ENCODE results near the gene NFIC.

The NFIC gene

GRCh38 chr19:3465552-3465951 is 99.2 kb downstream of the NFIC start:
- DNase-seq (ENCODE audit: low spot score) = no peak
- no peak overlapping the region for H2BK120ac ChIP-seq (ENCODE audit: low read depth, low read length)
- no peak overlapping the region for H3K23ac ChIP-seq (ENCODE audit: low read depth, low read length, poor library complexity)
- no peak overlapping the region for H3K27ac ChIP-seq (replicated peaks; ENCODE audit: low read length)
- H2BK15ac ChIP-seq (ENCODE audit: low read length) = no peak overlapping the region
- no peak overlapping the region for H2BK5ac ChIP-seq (ENCODE audit: low read length)
- no peak overlapping the region for H4K8ac ChIP-seq (ENCODE audit: low read depth, low read length)
- H3K4me2 ChIP-seq (ENCODE audit: insufficient read depth, low read length, poor library complexity, severe bottlenecking) = peak overlapping the region; percentile 25
- H3K27me3 ChIP-seq (ENCODE audit: control insufficient read depth in 3 of 3, insufficient read depth in 3 of 3, low read depth in 1 of 3, low read length in 3 of 3) = peaks cover 21 to 46% (median 22%) of the 10 kb centered on the region in 3 experiments
- no CpG with 5 or more reads among the region's 7 CpGs for WGBS, 2 donors (ENCODE audit: extremely low coverage in 2 of 2, insufficient read length in 2 of 2, insufficient replicate concordance in 1 of 2)
- no peak overlapping the region for H3K9ac ChIP-seq (ENCODE audit: low read depth, low read length, poor library complexity)
- H2AFZ ChIP-seq (ENCODE audit: low read length) = no peak overlapping the region
- no peaks in the 10 kb centered on the region for H3K79me1 ChIP-seq (ENCODE audit: low read depth, low read length)
- no peak overlapping the region for H3K4me3 ChIP-seq (ENCODE audit: low read length in 2 of 2)
- H3K18ac ChIP-seq (ENCODE audit: low read length) = no peak overlapping the region
- H3K36me3 ChIP-seq (replicated peaks in 1 of 2; ENCODE audit: control insufficient read depth in 2 of 2, insufficient read depth in 2 of 2, low read length in 2 of 2) = no peaks in the 10 kb centered on the region
- no peak overlapping the region for H4K91ac ChIP-seq (ENCODE audit: low read depth, low read length, poor library complexity)
- H3K9me3 ChIP-seq (replicated peaks in 1 of 2; ENCODE audit: control insufficient read depth in 2 of 2, insufficient read depth in 1 of 2, low read depth in 1 of 2, low read length in 2 of 2) = peaks cover 0 to 16% of the 10 kb centered on the region in 2 donors
- H3K4ac ChIP-seq (ENCODE audit: low read length) = no peak overlapping the region
- peaks cover 2 to 5% of the 10 kb centered on the region in 2 donors for H3K4me1 ChIP-seq (ENCODE audit: control insufficient read depth in 2 of 2, insufficient read depth in 1 of 2, low read depth in 1 of 2, low read length in 2 of 2)
- no peak overlapping the region for H3K14ac ChIP-seq (ENCODE audit: low read length)
- no peak overlapping the region for H2AK5ac ChIP-seq (ENCODE audit: low read depth, low read length)
- H2BK12ac ChIP-seq (ENCODE audit: low read length) = no peak overlapping the region

GRCh38 chr19:3466635-3467034 is 100.3 kb downstream of the NFIC start:
- Histone ChIP-seq H3K36me3 (replicated peaks in 1 of 2; ENCODE audit: control insufficient read depth in 2 of 2, insufficient read depth in 2 of 2, low read length in 2 of 2) (no peaks in the 10 kb centered on the region), H2BK120ac (ENCODE audit: low read depth, low read length) (no peak overlapping the region), H2BK12ac (ENCODE audit: low read length) (peak overlapping the region; percentile 58), H3K23ac (ENCODE audit: low read depth, low read length, poor library complexity) (no peak overlapping the region), H3K4ac (ENCODE audit: low read length) (no peak overlapping the region), H3K4me1 (ENCODE audit: control insufficient read depth in 2 of 2, insufficient read depth in 1 of 2, low read depth in 1 of 2, low read length in 2 of 2) (peaks cover 2 to 5% of the 10 kb centered on the region in 2 donors), H3K79me1 (ENCODE audit: low read depth, low read length) (no peaks in the 10 kb centered on the region), H3K18ac (ENCODE audit: low read length) (no peak overlapping the region), H2BK15ac (ENCODE audit: low read length) (no peak overlapping the region), H3K14ac (ENCODE audit: low read length) (no peak overlapping the region), H4K8ac (ENCODE audit: low read depth, low read length) (no peak overlapping the region), H4K91ac (ENCODE audit: low read depth, low read length, poor library complexity) (no peak overlapping the region), H3K27me3 (ENCODE audit: control insufficient read depth in 3 of 3, insufficient read depth in 3 of 3, low read depth in 1 of 3, low read length in 3 of 3) (peaks cover 21 to 46% (median 22%) of the 10 kb centered on the region in 3 experiments), H2AFZ (ENCODE audit: low read length) (no peak overlapping the region), H3K27ac (replicated peaks; ENCODE audit: low read length) (no peak overlapping the region), H2BK5ac (ENCODE audit: low read length) (no peak overlapping the region), H3K4me3 (ENCODE audit: low read length in 2 of 2) (no peak overlapping the region), H2AK5ac (ENCODE audit: low read depth, low read length) (no peak overlapping the region), H3K4me2 (ENCODE audit: insufficient read depth, low read length, poor library complexity, severe bottlenecking) (no peak overlapping the region), H3K9me3 (replicated peaks in 1 of 2; ENCODE audit: control insufficient read depth in 2 of 2, insufficient read depth in 1 of 2, low read depth in 1 of 2, low read length in 2 of 2) (peaks cover 0 to 16% of the 10 kb centered on the region in 2 donors), H3K9ac (ENCODE audit: low read depth, low read length, poor library complexity) (no peak overlapping the region)
- no CpG with 5 or more reads among the region's 9 CpGs for WGBS, 2 donors (ENCODE audit: extremely low coverage in 2 of 2, insufficient read length in 2 of 2, insufficient replicate concordance in 1 of 2)
- no peak for DNase-seq (ENCODE audit: low spot score)

- no peak overlapping the region for H3K9ac ChIP-seq (ENCODE audit: low read depth, low read length, poor library complexity)
- no peak overlapping the region for H2BK120ac ChIP-seq (ENCODE audit: low read depth, low read length)
- H2AFZ ChIP-seq (ENCODE audit: low read length) = no peak overlapping the region
- H3K9me3 ChIP-seq (replicated peaks in 1 of 2; ENCODE audit: control insufficient read depth in 2 of 2, insufficient read depth in 1 of 2, low read depth in 1 of 2, low read length in 2 of 2) = peaks cover 0 to 16% of the 10 kb centered on the region in 2 donors
- no peak overlapping the region for H3K14ac ChIP-seq (ENCODE audit: low read length)
- H2BK5ac ChIP-seq (ENCODE audit: low read length) = no peak overlapping the region
- no peak overlapping the region for H4K8ac ChIP-seq (ENCODE audit: low read depth, low read length)
- no peak overlapping the region for H4K91ac ChIP-seq (ENCODE audit: low read depth, low read length, poor library complexity)
- H2BK12ac ChIP-seq (ENCODE audit: low read length) = no peak overlapping the region
- no CpG with 5 or more reads among the region's 10 CpGs for WGBS, 2 donors (ENCODE audit: extremely low coverage in 2 of 2, insufficient read length in 2 of 2, insufficient replicate concordance in 1 of 2)
- H2AK5ac ChIP-seq (ENCODE audit: low read depth, low read length) = no peak overlapping the region
- H2BK15ac ChIP-seq (ENCODE audit: low read length) = no peak overlapping the region
- H3K27me3 ChIP-seq (ENCODE audit: control insufficient read depth in 3 of 3, insufficient read depth in 3 of 3, low read depth in 1 of 3, low read length in 3 of 3) = peaks cover 18 to 43% (median 18%) of the 10 kb centered on the region in 3 experiments
- peaks cover 2 to 5% of the 10 kb centered on the region in 2 donors for H3K4me1 ChIP-seq (ENCODE audit: control insufficient read depth in 2 of 2, insufficient read depth in 1 of 2, low read depth in 1 of 2, low read length in 2 of 2)
- no peak overlapping the region for H3K4me3 ChIP-seq (ENCODE audit: low read length in 2 of 2)
- H3K36me3 ChIP-seq (replicated peaks in 1 of 2; ENCODE audit: control insufficient read depth in 2 of 2, insufficient read depth in 2 of 2, low read length in 2 of 2) = no peaks in the 10 kb centered on the region
- H3K4ac ChIP-seq (ENCODE audit: low read length) = no peak overlapping the region
- no peak overlapping the region for H3K18ac ChIP-seq (ENCODE audit: low read length)
- no peak for DNase-seq (ENCODE audit: low spot score)
- H3K23ac ChIP-seq (ENCODE audit: low read depth, low read length, poor library complexity) = no peak overlapping the region
- no peak overlapping the region for H3K27ac ChIP-seq (replicated peaks; ENCODE audit: low read length)
- H3K79me1 ChIP-seq (ENCODE audit: low read depth, low read length) = no peaks in the 10 kb centered on the region
- no peak overlapping the region for H3K4me2 ChIP-seq (ENCODE audit: insufficient read depth, low read length, poor library complexity, severe bottlenecking)
Observed at GRCh38 chr19:3467437-3468198, 101.2 kb downstream of the NFIC start.

GRCh38 chr19:3468211-3468610 is 101.8 kb downstream of the NFIC start:
- no peak overlapping the region for H3K4me2 ChIP-seq (ENCODE audit: insufficient read depth, low read length, poor library complexity, severe bottlenecking)
- H4K8ac ChIP-seq (ENCODE audit: low read depth, low read length) = no peak overlapping the region
- no peak overlapping the region for H3K14ac ChIP-seq (ENCODE audit: low read length)
- WGBS, 2 donors (ENCODE audit: extremely low coverage in 2 of 2, insufficient read length in 2 of 2, insufficient replicate concordance in 1 of 2) = no CpG with 5 or more reads among the region's 3 CpGs
- no peak overlapping the region for H3K23ac ChIP-seq (ENCODE audit: low read depth, low read length, poor library complexity)
- H2BK120ac ChIP-seq (ENCODE audit: low read depth, low read length) = no peak overlapping the region
- no peak overlapping the region for H3K18ac ChIP-seq (ENCODE audit: low read length)
- no peak overlapping the region for H3K4ac ChIP-seq (ENCODE audit: low read length)
- no peak overlapping the region for H3K27ac ChIP-seq (replicated peaks; ENCODE audit: low read length)
- H3K4me1 ChIP-seq (ENCODE audit: control insufficient read depth in 2 of 2, insufficient read depth in 1 of 2, low read depth in 1 of 2, low read length in 2 of 2) = peaks cover 2 to 5% of the 10 kb centered on the region in 2 donors
- peaks cover 13 to 37% (median 14%) of the 10 kb centered on the region in 3 experiments for H3K27me3 ChIP-seq (ENCODE audit: control insufficient read depth in 3 of 3, insufficient read depth in 3 of 3, low read depth in 1 of 3, low read length in 3 of 3)
- H2AK5ac ChIP-seq (ENCODE audit: low read depth, low read length) = no peak overlapping the region
- no peak for DNase-seq (ENCODE audit: low spot score)
- no peak overlapping the region for H2BK15ac ChIP-seq (ENCODE audit: low read length)
- no peak overlapping the region for H4K91ac ChIP-seq (ENCODE audit: low read depth, low read length, poor library complexity)
- no peaks in the 10 kb centered on the region for H3K79me1 ChIP-seq (ENCODE audit: low read depth, low read length)
- no peaks in the 10 kb centered on the region for H3K36me3 ChIP-seq (replicated peaks in 1 of 2; ENCODE audit: control insufficient read depth in 2 of 2, insufficient read depth in 2 of 2, low read length in 2 of 2)
- no peak overlapping the region for H2BK5ac ChIP-seq (ENCODE audit: low read length)
- H3K9ac ChIP-seq (ENCODE audit: low read depth, low read length, poor library complexity) = no peak overlapping the region
- peaks cover 0 to 16% of the 10 kb centered on the region in 2 donors for H3K9me3 ChIP-seq (replicated peaks in 1 of 2; ENCODE audit: control insufficient read depth in 2 of 2, insufficient read depth in 1 of 2, low read depth in 1 of 2, low read length in 2 of 2)
- H2BK12ac ChIP-seq (ENCODE audit: low read length) = no peak overlapping the region
- H2AFZ ChIP-seq (ENCODE audit: low read length) = no peak overlapping the region
- H3K4me3 ChIP-seq (ENCODE audit: low read length in 2 of 2) = no peak overlapping the region

Measured in neuronal stem cell (in vitro differentiated cells).